Measurements from ENCODE around the gene BRCA2. TPM values are rescaled to one million over a fixed set of nuclear protein-coding genes. Genes with fewer than 3 reads are reported as not detected.
A peak's percentile ranks its signal among the peaks of the same experiment; 100 is the strongest.

Gene BRCA2
- total RNA-seq, 1 donor from 2014 or later, result 14.7 TPM

- peaks cover 28% of the 10 kb centered on the region for H3K36me3 Mint-ChIP-seq (ENCODE audit: insufficient read depth)
- no peaks in the 10 kb centered on the region for H3K4me1 Mint-ChIP-seq (ENCODE audit: low read depth)
Observed at GRCh38 chr13:32370805-32371204, 55.5 kb downstream of the BRCA2 start.

DNA sequence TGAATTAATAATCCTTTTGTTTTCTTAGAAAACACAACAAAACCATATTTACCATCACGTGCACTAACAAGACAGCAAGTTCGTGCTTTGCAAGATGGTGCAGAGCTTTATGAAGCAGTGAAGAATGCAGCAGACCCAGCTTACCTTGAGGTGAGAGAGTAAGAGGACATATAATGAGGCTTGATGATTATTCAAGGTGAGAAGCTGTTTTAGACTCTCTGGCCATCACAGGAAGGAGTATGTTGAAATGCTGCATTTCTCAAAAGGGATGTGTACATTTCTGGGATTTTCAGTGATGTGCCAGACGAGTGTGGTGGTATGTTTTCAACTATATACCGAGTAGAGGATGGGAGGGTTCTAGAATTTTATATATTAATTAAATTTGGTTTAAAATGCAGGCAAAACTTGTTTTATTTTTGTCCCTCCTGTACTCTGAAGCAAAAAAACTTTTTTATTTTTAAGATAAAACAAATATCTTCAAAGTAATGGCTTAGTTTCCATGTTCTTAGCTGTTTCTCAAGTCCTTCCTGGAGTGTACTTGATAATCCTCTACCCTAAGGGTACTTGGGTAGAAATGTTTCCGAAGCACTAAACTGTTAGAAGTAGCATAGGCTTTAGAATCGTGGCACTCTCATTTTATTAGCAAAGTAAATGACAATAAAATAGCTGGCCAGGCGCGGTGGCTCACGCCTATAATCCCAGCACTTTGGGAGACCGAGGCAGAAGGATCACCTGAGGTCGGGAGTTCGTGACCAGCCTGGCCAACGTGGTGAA is 61.5 kb downstream of the BRCA2 start:
- no peak for TF ChIP-seq CTCF (IDR thresholded peaks at IDR 0.05; ENCODE audit: unreplicated experiment)
- no peak overlapping the region for H3K27ac Mint-ChIP-seq

More at GRCh38 chr13:32370805-32371204, 55.5 kb downstream of the BRCA2 start:
- Mint-ChIP-seq H3K27me3 (no peaks in the 10 kb centered on the region), H3K9me3 (ENCODE audit: low read depth) (peaks cover 6% of the 10 kb centered on the region), H3K4me3 (ENCODE audit: low read depth) (no peak overlapping the region), H3K27ac (no peak overlapping the region)
- DNase-seq (ENCODE audit: low spot score, unreplicated experiment), result no peak
- TF ChIP-seq CTCF (IDR thresholded peaks at IDR 0.05; ENCODE audit: unreplicated experiment), result no peak

GRCh38 chr13:32378012-32378411 is 62.7 kb downstream of the BRCA2 start:
- Mint-ChIP-seq H3K27ac (no peak overlapping the region), H3K27me3 (no peaks in the 10 kb centered on the region), H3K4me1 (ENCODE audit: low read depth) (no peaks in the 10 kb centered on the region), H3K4me3 (ENCODE audit: low read depth) (no peak overlapping the region), H3K36me3 (ENCODE audit: insufficient read depth) (peaks cover 21% of the 10 kb centered on the region), H3K9me3 (ENCODE audit: low read depth) (peaks cover 6% of the 10 kb centered on the region)
- DNase-seq (ENCODE audit: low spot score, unreplicated experiment), result no peak
- TF ChIP-seq CTCF (IDR thresholded peaks at IDR 0.05; ENCODE audit: unreplicated experiment), result no peak

More for the DNA sequence above, 61.5 kb downstream of the BRCA2 start:
- Mint-ChIP-seq H3K9me3 (ENCODE audit: low read depth) (peaks cover 6% of the 10 kb centered on the region), H3K27me3 (no peaks in the 10 kb centered on the region), H3K4me1 (ENCODE audit: low read depth) (no peaks in the 10 kb centered on the region), H3K36me3 (ENCODE audit: insufficient read depth) (peaks cover 29% of the 10 kb centered on the region), H3K4me3 (ENCODE audit: low read depth) (no peak overlapping the region)
- DNase-seq (ENCODE audit: low spot score, unreplicated experiment), result no peak

GRCh38 chr13:32381539-32381938 is 66.2 kb downstream of the BRCA2 start:
- no peaks in the 10 kb centered on the region for H3K4me1 Mint-ChIP-seq (ENCODE audit: low read depth)
- H3K36me3 Mint-ChIP-seq (ENCODE audit: insufficient read depth), result peaks cover 3% of the 10 kb centered on the region
- TF ChIP-seq CTCF (IDR thresholded peaks at IDR 0.05; ENCODE audit: unreplicated experiment), result peak; percentile 39
- no peak overlapping the region for H3K27ac Mint-ChIP-seq
- DNase-seq (ENCODE audit: low spot score, unreplicated experiment), result no peak
- H3K9me3 Mint-ChIP-seq (ENCODE audit: low read depth), result no peaks in the 10 kb centered on the region
- no peaks in the 10 kb centered on the region for H3K27me3 Mint-ChIP-seq
- H3K4me3 Mint-ChIP-seq (ENCODE audit: low read depth), result no peak overlapping the region

- H3K9me3 Mint-ChIP-seq (ENCODE audit: low read depth), result no peaks in the 10 kb centered on the region
- no peaks in the 10 kb centered on the region for H3K27me3 Mint-ChIP-seq
- H3K4me1 Mint-ChIP-seq (ENCODE audit: low read depth), result no peaks in the 10 kb centered on the region
- no peak overlapping the region for H3K4me3 Mint-ChIP-seq (ENCODE audit: low read depth)
- peaks cover 5% of the 10 kb centered on the region for H3K36me3 Mint-ChIP-seq (ENCODE audit: insufficient read depth)
- DNase-seq (ENCODE audit: low spot score, unreplicated experiment), result no peak
- H3K27ac Mint-ChIP-seq, result no peak overlapping the region
- TF ChIP-seq CTCF (IDR thresholded peaks at IDR 0.05; ENCODE audit: unreplicated experiment), result no peak
Observed at GRCh38 chr13:32383836-32384618, 68.7 kb downstream of the BRCA2 start.

All from progenitor cell of endocrine pancreas (in vitro differentiated cells).